Renal pelvis (tissue), 4 donors: ENCODE data around the gene ARSK. TPM values are rescaled to one million over a fixed set of nuclear protein-coding genes. Genes with fewer than 3 reads are reported as not detected.

Experiments
- DNase-seq: peaks from one replicate; pipeline ENCODE4 v3.0.0-alpha.2; 2013
- polyA plus RNA-seq, 3 donors: library from polyadenylated mRNA; unstranded; fragments of 120-200 nt; gene quantifications; one replicate each; pipeline ENCODE4 v1.2.1, GENCODE V29; 2013; ENCODE audit not compliant: insufficient read length in 3 of 3

The ARSK gene
- polyA plus RNA-seq, 3 donors, result 10.6 to 13.6 (median 11.7) TPM

DNA sequence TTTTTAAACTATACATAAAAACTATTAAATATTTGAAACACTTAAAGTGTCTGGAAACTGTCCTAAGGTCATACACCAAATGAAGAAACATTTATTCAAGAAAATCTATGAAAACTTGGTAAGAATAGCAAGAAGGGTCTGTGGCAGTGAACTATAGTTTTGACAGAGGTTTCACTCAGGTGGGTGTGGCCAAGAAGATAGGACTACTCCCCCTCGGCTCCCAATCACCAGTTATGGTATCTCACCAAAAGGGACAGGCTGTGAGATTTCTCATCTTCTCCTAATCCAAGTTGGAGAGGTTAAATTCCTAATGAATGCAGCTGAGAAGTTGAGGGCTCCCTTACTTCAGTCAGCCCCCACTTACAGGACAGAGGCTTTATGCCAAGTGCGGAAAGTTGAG is 2.9 kb downstream of the ARSK start:
- no peak for DNase-seq

DNA sequence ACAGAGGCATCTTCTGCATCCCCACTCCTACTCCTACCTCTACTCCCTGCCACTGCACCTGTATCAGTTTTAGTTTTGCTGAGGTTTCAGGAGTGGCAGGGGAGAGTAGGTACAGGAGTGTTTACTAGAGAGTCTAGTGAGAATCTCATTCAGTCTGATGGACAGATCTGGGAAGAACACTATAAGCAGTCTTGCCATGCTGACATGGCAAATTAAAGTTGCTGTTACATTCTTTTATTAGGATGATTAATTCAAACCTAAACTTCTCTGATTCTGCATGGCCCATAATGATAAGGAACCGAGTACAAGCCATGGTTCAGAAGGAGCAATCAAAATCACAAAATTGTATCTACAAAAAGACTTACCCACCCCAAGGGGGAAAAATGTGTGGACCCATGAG is 7.4 kb downstream of the ARSK start:
- DNase-seq, result no peak

DNA sequence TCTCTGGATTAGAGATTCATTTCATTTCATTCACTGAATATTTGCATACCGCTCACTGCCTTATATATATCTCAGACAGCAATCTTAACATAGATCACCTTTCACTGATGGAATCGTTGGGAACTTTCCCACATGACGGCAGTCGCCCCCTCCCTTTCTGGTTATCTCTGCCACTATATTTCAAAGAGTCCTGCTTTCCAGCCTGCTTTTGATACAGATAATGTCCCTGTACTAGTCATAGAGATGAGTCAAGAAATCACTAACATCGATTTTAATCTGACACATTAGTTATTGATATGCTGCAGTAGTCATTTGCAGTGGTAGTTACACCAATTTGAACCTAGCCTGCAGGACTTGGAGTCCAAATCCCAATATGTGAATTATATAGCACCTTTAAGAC is 8.5 kb downstream of the ARSK start:
- no peak for DNase-seq

DNA sequence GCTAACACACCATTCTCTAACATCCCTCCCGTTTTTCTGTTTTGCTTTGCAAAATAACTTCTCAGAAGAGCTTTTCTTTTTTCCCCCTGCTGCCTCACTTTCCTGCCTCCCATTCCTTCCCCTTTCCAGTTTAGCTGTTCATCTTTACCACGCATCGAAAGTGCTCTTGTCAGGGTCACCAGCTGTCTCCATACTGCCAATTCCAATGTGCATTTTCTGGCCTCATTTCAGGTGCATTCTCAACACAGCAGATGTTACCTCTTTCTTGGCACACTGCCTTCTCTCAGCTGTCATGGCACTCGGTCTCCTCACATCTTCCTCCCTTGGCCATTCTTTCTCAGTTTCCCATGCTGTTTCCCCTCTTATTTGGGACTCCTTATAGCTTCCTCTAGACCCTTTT is 9.5 kb downstream of the ARSK start:
- no peak for DNase-seq

DNA sequence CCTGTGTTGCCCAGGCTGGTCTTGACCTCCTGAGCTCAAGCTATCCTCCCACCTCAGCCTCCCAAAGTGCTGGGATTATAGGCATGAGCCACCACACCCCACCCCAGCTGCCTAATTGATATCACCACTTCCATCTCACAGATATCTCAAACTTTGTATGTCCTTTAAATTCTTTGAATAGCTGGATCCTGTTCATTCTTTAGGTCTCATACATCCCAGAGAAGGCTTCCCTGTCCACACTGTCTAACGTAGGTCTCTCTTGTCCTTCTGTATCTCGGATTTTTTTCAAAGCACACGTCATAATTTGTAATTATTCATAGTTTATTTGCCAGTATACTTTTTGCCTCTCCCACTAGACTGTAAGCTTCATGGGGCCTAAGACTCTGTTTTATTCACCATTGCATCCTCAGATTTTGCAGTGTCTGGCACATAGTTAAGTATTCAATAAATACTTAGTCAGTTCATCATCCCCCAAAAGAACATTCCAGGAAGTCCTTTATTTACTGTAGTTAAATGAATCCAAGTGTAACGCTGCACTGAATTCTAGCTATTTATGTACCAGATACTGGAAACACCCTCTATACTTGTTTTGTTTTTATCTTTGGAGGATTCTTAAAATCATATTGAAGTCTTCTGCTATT is 10.5 kb downstream of the ARSK start:
- DNase-seq, result no peak

DNA sequence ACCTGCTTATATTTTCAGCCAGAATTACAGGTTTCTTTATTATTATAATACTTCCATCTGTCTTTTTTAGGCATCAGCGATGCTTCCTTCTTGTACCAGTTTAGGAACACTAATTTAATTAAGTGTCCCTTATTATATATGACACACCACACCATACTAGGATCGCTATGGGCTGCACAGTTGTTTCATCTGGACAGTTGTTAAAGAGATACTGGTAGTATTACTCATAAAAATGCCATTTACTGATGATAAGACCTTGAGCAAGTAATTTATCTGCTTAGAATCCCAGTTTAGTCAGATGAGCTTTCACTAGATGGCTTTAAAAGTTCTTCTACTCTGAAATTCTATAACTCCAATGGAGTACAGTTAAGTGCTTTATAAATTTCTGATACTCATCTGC is 17.1 kb downstream of the ARSK start:
- DNase-seq, result no peak

DNA sequence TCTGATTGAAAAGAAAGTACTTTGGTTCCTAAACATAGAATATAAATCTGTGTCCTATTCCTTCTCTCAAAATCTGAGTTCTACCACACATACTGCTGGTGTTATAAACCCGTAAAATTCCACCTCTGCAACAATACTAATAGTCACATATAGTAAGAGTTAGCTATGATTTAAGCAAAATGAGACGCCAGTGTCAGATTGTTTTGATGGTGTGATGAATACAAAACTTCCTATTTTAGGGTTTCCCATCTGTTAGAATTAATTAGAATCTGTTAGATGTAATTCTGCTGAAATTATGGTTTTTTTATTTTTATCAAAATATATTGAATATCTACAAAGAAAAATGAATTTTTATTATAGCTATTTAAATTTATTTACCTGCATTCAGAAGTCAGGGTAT is 26.7 kb downstream of the ARSK start:
- no peak for DNase-seq

DNA sequence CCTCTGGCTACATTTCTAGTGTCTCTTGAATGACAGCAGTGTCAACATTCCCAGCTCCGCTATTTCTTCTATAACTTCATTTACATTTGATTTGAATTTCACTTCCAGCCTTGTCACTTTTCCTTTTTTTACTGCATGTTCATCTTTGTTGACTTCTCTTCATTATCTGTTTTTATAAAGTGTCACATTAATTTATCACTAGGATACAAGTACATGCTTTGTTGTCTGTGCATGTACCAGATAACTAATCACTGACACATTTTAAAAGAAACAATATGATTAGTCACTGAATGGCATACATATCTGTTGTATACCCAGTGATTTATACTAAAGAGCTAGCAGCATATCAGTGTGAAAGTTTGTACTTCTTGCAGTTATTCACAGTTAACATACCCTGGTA is 29.1 kb downstream of the ARSK start:
- no peak for DNase-seq

DNA sequence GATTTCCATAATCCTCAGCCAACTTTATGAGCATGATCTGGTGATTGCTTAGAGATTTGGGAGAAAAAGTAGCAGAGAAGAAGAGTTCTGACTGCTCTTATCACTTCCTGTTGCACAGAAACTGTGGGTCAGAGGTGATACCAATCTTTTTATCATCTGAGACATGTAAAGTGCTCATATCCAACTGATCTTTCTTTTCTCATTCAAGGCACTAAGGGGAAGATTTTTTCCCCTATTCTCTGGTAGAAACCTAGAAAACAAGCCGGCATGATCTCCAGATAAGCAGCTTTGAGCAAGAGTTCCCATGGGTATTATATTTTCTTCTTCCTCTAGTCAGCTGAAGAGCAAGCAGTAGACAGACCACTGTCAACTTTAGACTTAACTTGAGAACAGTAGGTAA is 36.0 kb downstream of the ARSK start:
- no peak for DNase-seq

DNA sequence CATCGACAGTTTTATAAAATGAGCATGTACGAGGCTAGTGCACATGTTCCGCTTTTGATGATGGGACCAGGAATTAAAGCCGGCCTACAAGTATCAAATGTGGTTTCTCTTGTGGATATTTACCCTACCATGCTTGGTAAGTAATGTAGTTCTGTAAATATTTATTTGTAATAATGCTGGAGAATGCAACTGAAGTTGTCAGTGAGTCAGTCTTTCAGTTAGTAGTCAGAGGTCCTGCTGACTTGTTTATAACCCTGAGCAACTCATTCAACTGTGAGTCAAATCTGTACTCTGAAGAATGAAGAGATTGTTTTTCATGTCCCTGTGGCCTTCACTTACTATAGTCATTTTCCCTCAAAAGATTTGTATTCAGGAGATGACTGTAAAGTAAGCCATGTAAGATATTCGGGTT is 36.6 kb downstream of the ARSK start:
- DNase-seq, result no peak

DNA sequence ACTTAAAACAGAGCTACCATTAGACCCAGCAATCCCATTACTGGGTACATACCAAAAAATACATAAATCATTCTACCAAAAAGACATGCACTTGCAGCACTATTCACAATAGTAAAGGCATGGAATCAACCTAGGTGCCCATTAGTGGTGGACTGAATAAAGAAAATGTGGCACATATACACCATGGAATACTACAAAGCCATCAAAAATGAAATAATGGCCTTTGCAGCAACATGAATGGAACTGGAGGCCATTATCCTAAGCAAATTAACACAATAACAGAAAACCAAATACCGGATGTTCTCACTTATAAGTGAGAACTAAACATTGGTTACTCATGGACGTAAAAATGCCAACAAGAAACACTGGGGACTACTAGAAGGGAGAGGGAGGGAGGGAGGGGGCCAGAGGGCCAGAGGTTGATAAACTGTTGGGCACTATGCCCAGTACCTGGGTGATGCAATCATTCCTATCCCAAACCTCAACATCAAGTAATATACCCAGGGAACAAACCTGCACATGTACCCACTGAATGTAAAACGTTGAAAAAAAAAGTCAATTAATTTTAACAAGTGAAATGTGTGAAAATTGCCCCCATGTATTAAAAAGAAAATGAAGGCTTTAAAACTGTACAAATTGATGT is 40.5 kb downstream of the ARSK start:
- DNase-seq, result no peak

DNA sequence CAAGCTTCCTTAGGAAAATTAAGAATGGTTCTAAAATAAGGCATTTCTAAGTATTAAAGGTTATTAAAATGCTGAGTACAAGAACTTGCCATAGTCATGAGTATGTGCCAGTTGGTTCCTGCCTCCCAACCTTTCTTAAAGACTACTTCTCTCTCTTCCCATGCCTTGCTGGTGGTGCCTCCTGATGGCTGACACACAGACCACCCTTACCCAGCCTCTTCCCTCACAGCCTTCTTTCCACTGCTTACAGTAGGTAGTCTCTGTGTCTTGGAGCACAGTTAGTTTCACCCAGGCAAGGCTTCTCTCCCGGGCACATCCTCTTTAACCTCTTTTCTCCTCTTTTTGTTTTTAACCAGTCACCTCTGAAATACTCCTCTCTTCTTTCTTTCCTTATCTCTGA is 44.4 kb downstream of the ARSK start:
- DNase-seq, result no peak

DNA sequence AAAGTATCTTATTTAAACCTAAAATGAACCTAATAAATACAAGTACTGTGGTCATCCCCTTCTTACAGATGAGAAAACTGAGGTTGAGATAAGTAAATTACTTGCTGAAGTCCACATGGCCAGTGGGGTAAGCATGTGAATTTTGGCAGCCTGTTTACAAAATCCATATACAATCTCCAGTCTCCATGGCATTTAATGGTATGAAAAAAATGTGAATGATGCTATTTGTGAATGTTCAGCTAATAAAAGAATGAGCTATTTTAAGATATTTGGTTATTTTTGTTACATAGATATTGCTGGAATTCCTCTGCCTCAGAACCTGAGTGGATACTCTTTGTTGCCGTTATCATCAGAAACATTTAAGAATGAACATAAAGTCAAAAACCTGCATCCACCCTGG is 45.7 kb downstream of the ARSK start:
- no peak for DNase-seq

DNA sequence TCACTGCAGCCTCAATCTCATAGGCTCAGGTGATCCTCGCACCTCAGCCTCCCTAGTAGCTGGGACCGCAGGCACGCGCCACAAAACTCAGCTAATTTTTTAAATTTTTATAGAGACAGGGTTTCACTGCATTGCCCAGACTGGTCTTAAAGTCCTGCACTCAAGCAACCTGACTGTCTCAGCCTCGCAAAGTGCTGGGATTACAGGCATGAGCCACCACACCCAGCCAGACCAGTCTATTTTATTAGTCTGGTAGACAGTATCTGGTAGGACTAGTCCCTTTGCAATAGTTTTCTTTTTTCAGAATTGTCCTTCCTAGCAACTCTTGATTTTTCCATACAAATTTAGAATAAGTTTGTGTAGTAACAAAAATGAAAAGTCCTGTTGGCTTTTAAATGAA is 50.9 kb downstream of the ARSK start:
- no peak for DNase-seq

DNA sequence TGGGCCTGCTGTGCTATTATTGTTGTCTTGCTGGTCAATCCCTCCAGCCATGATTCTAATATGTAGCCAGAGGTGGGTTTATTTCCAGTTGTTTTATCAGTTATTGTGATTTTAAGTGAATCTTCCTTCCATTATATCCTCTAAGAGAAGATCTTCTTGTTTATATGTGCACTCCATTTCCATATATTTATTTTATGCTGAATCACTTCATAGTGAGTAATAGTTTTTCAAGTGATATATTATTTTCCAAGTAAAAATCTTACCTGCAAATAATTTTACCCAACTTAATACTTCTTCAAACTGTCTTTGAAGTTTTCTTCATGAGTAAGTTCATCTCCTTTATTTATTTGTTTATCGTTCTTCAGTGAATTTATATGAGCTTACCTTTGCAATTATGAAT is 51.5 kb downstream of the ARSK start:
- no peak for DNase-seq

DNA sequence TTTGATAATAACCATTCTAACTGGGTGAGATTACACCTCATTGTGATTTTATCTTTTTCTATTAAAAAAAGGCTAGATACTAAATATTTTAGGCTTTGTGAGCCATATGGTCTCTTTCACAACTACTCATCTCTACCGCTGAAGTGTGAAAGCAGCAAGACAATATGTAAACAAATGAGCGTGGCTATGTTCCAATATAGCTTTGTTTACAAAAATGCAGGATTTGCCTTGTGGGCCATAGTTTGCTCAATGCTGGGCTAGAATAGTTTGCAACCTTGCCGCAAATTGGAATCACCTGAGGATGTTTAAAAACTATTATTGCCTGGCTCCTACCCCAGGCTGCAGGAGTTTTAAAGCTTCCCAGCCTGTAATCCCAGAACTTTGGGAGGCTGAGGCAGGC is 54.8 kb downstream of the ARSK start:
- DNase-seq, result no peak

DNA sequence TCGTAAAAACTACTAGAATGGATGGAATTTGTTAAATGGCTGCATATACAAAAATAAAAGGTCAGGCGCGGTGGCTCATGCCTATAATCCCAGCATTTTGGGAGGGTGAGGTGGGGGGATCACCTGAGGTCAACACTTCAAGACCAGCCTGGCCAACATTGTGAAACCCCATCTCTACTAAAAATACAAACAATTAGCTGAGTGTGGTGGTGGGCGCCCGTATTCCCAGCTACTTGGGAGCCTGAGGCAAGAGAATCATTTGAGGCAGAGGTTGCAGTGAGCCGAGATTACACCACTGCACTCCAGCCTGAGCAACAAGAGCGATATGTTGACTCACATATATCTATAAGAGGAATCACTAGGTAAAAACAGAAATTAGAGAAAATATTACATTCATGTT is 55.6 kb downstream of the ARSK start:
- no peak for DNase-seq

DNA sequence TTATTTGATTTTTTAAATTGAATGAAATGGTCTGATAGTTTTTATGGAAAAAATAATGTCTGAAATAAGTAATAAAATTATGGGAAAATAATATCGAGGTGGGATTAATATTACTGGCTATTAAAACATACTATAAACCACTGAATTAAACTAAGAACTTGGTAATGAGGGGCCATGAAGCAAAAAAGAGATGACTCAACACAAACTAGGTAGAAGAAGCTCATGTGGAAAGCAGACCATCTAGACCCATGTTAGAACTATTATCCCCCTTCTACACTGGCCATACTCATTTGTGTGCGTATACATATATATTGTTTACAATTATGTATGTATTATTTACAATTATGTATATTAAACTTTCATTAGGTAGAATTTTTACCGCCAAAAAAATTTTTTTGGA is 56.5 kb downstream of the ARSK start:
- no peak for DNase-seq

DNA sequence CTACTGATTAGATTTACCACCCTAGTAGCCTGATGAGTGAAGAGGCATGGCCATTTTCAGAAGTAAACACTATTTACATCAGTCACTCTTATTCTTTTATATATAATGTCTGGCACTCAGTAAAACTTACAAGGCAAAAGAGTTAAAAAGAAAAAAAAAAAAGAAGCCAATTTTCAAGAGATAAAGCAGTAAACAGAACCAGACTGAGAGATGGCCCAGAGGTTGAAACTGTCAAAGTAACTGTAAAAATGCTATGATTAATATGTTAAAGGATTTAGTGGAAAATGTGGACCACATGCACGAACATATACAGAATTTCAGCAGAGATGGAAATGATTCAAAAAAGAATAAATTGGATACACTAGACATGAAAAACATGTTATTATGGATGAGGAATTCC is 58.6 kb downstream of the ARSK start:
- DNase-seq, result no peak

DNA sequence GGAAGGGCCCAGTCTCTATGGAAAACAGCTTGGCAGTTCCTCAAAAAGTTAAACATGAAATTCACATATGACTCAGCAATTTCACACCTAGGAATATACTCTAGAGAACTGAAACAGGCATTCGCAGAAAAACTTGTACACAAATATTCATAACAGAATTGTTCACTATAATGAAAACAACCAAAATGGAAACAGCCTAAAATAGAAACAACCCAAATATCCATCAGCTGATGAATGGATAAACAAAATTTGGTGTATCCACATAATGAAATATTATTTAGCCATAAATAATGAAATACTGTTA is 60.2 kb downstream of the ARSK start:
- no peak for DNase-seq

DNA sequence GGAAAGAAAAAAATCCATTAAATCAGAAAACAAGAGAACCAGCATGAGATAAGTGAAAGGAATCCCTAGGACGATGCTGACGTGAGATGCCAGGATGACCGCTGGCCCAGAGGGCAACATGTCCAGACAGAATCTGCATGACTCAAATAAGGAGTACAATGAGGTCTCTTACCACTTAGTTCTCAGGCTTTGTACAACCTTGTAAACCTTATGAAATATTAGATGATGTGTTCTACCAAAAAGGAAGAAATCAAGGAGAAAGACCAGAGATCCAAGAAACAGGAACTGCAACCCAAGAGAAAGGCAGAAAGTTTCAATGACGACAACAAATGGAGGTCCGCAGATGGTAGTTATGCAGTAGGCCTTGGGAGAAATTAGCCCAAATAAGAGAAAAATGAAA is 62.2 kb downstream of the ARSK start:
- no peak for DNase-seq

DNA sequence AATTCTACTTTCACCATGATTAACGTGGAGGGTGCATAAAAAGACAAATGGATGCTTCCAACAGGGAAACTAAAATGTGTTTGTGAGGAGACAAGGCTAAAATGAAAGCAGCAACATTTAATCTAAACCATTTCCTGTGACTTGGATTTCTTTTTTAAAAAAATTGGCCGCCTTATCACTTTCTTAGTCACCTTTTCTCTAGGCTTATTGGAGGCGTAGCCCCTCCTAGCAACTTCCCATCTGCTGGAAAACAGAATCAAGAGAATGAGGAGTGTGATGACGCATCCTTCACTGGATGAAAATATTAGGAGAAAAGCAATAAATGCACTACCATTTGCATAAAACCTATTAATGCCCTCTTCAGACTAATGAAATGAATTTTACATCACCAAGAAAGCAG is 64.2 kb downstream of the ARSK start:
- no peak for DNase-seq

DNA sequence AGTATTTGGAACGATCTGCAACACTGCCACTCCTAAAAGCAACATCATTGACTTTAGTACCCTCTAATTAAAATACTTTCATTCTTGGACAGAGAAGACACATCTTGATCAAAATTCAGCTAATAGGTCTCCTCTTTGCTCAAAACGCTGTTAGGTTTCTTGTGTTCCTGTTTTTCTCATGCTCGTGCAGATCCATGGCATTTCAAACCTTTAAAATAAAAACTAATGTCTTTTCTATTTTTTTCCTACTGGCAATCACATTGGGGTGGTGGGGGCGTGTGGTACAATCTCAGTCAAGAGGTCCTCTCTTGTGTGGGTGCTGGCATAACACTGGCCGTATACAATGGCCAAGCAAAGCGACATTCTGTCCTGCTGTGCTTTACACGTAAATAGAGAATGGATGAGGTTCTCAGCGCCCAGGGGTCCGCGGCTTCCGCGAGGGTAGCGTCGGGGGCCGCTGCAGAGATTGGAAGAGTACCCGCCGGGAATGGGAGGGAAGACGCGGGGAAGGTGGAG is 64.7 kb downstream of the ARSK start:
- DNase-seq, result no peak
